H9 (cell line): ENCODE results near the gene NRXN3. TPM values are rescaled to one million over a fixed set of nuclear protein-coding genes. Genes with fewer than 3 reads are reported as not detected.

Experiments used
- DNase-seq: peaks from one replicate; pipeline ENCODE4 v3.0.0-alpha.2; 2017
- H2AFZ ChIP-seq: one replicate; pipeline ENCODE4 v1.6.1; 2013; ENCODE audit warnings: mild to moderate bottlenecking, low read length, control low read depth, moderate library complexity
- H2AK5ac ChIP-seq: 2 replicates; pipeline ENCODE4 v1.6.1; 2013; ENCODE audit warnings: low read length, control low read depth, mixed read lengths; ENCODE audit not compliant: insufficient read length
- H2BK120ac ChIP-seq: one replicate; pipeline ENCODE4 v1.6.1; 2013; ENCODE audit warnings: low read depth, mild to moderate bottlenecking, low read length, control low read depth, inconsistent platforms; ENCODE audit not compliant: poor library complexity, severe bottlenecking
- H2BK12ac ChIP-seq: 2 replicates; pipeline ENCODE4 v1.6.1; 2013; ENCODE audit warnings: low read length, control low read depth, mixed read lengths, low read depth; ENCODE audit not compliant: insufficient read length
- H2BK15ac ChIP-seq: 2 replicates; pipeline ENCODE4 v1.6.1; 2013; ENCODE audit warnings: low read depth, low read length, control low read depth
- H2BK20ac ChIP-seq: one replicate; pipeline ENCODE4 v1.6.1; 2013; ENCODE audit warnings: low read depth, mild to moderate bottlenecking, low read length, control low read depth, inconsistent platforms; ENCODE audit not compliant: poor library complexity, severe bottlenecking
- H2BK5ac ChIP-seq: 2 replicates; pipeline ENCODE4 v1.6.1; 2013; ENCODE audit warnings: low read length, control low read depth, mixed read lengths; ENCODE audit not compliant: insufficient read length
- H3K14ac ChIP-seq: 2 replicates; pipeline ENCODE4 v1.6.1; 2013; ENCODE audit warnings: low read length, control low read depth; ENCODE audit not compliant: insufficient read depth
- H3K18ac ChIP-seq: 2 replicates; pipeline ENCODE4 v1.6.1; 2013; ENCODE audit warnings: low read depth, mild to moderate bottlenecking, mixed read lengths, low read length, control low read depth; ENCODE audit not compliant: insufficient read length
- H3K23ac ChIP-seq: 2 replicates; pipeline ENCODE4 v1.6.1; 2013; ENCODE audit warnings: low read length, control low read depth, mixed read lengths, low read depth; ENCODE audit not compliant: insufficient read length
- H3K23me2 ChIP-seq: 2 replicates; pipeline ENCODE4 v1.6.1; 2013; ENCODE audit warnings: low read depth, mild to moderate bottlenecking, mixed read lengths, low read length, control low read depth; ENCODE audit not compliant: insufficient read length, poor library complexity, severe bottlenecking
- H3K27ac ChIP-seq: 2 replicates; pipeline ENCODE4 v1.5.1; 2013; ENCODE audit warnings: low read length, control low read depth, mixed read lengths, low read depth; ENCODE audit not compliant: insufficient read length
- H3K27me3 ChIP-seq: 2 replicates; pipeline ENCODE4 v1.6.1; 2013; ENCODE audit warnings: low read length, control low read depth, inconsistent platforms; ENCODE audit not compliant: insufficient read depth
- H3K4ac ChIP-seq: 2 replicates; pipeline ENCODE4 v1.6.1; 2013; ENCODE audit warnings: low read depth, mild to moderate bottlenecking, control low read depth, inconsistent platforms, low read length, moderate library complexity
- H3K4me1 ChIP-seq: 2 replicates; pipeline ENCODE4 v1.6.1; 2013; ENCODE audit warnings: low read length, control low read depth, inconsistent platforms; ENCODE audit not compliant: insufficient read depth
- H3K4me2 ChIP-seq: 2 replicates; pipeline ENCODE4 v1.6.1; 2013; ENCODE audit warnings: low read length, control low read depth, mixed read lengths; ENCODE audit not compliant: insufficient read length, insufficient read depth
- H3K56ac ChIP-seq: 2 replicates; pipeline ENCODE4 v1.6.1; 2013; ENCODE audit warnings: low read depth, mild to moderate bottlenecking, mixed read lengths, low read length, control low read depth; ENCODE audit not compliant: insufficient read length
- H3K79me1 ChIP-seq: 2 replicates; pipeline ENCODE4 v1.6.1; 2013; ENCODE audit warnings: low read depth, mild to moderate bottlenecking, moderate library complexity, low read length, control low read depth, inconsistent platforms; ENCODE audit not compliant: insufficient read depth, poor library complexity, severe bottlenecking
- H3K79me2 ChIP-seq: 2 replicates; pipeline ENCODE4 v1.6.1; 2013; ENCODE audit warnings: low read length, control low read depth, inconsistent platforms; ENCODE audit not compliant: insufficient read depth
- H3K9ac ChIP-seq: 2 replicates; pipeline ENCODE4 v1.6.1; 2013; ENCODE audit warnings: low read length, control low read depth, mixed read lengths; ENCODE audit not compliant: insufficient read length; ENCODE audit errors: extremely low read depth
- H3K9me3 ChIP-seq: one replicate; pipeline ENCODE4 v1.6.1; 2013; ENCODE audit warnings: low read depth, low read length, inconsistent platforms; ENCODE audit not compliant: control insufficient read depth
- H3T11ph ChIP-seq: one replicate; pipeline ENCODE4 v1.6.1; 2013; ENCODE audit warnings: mild to moderate bottlenecking, low read length, control low read depth, inconsistent platforms
- H4K20me1 ChIP-seq: one replicate; pipeline ENCODE4 v1.6.1; 2013; ENCODE audit not compliant: control insufficient read depth, insufficient read length, insufficient read depth
- H4K5ac ChIP-seq: 2 replicates; pipeline ENCODE4 v1.6.1; 2013; ENCODE audit warnings: low read depth, mild to moderate bottlenecking, mixed read lengths, low read length, control low read depth; ENCODE audit not compliant: insufficient read length
- H4K8ac ChIP-seq: replicated peaks from 2 replicates; pipeline ENCODE4 v1.6.1; 2013; ENCODE audit warnings: low read length, control low read depth, mixed read lengths, low read depth; ENCODE audit not compliant: insufficient read length
- H4K91ac ChIP-seq: 2 replicates; pipeline ENCODE4 v1.6.1; 2013; ENCODE audit warnings: low read depth, mild to moderate bottlenecking, moderate library complexity, mixed read lengths, low read length, control low read depth; ENCODE audit not compliant: insufficient read length
- H3K27ac Mint-ChIP-seq, 3 experiments: 2 replicates in 2 of 3; 3 replicates in 1 of 3; pipeline ENCODE4 v1.8.0; 2020 to 2021; ENCODE audit warnings: mixed read lengths in 3 of 3, mild to moderate bottlenecking in 1 of 3, moderate library complexity in 1 of 3
- H3K27me3 Mint-ChIP-seq: 2 replicates; pipeline ENCODE4 v1.8.0; 2021; ENCODE audit warnings: low read depth, mild to moderate bottlenecking, moderate library complexity, mixed read lengths
- H3K36me3 Mint-ChIP-seq, 3 experiments: 2 replicates in 2 of 3; 3 replicates in 1 of 3; pipeline ENCODE4 v1.8.0; 2020 to 2021; ENCODE audit warnings: low read depth in 3 of 3, mixed read lengths in 3 of 3; ENCODE audit not compliant: insufficient read depth in 1 of 3
- H3K4me1 Mint-ChIP-seq, 2 experiments: 2 replicates each; pipeline ENCODE4 v1.8.0; 2020; ENCODE audit warnings: mixed read lengths in 2 of 2
- H3K4me3 Mint-ChIP-seq, 2 experiments: 2 replicates in 1 of 2; 3 replicates in 1 of 2; pipeline ENCODE4 v1.8.0; 2020 to 2021; ENCODE audit warnings: mild to moderate bottlenecking in 2 of 2, mixed read lengths in 2 of 2, moderate library complexity in 1 of 2
- H3K9me3 Mint-ChIP-seq, 2 experiments: 2 replicates in 1 of 2; 3 replicates in 1 of 2; pipeline ENCODE4 v1.8.0; 2020; ENCODE audit warnings: mild to moderate bottlenecking in 2 of 2, mixed read lengths in 2 of 2, moderate library complexity in 1 of 2
- CTCF ChIP-seq: fragments of 200-600 bp; sonication (generic); conservative IDR thresholded peaks from 3 replicates; pipeline ENCODE4 v1.8.0; 2021; ENCODE audit warnings: antibody characterized with exemption, mild to moderate bottlenecking
- WGBS: extraction: QIAGEN DNeasy Blood & Tissue Kit; methylation state at CpG from one replicate; pipeline ENCODE4 v1.1.7; 2013; ENCODE audit warnings: missing lambda C conversion rate, low lambda C conversion rate, mixed read lengths; ENCODE audit not compliant: insufficient read length; ENCODE audit errors: extremely low coverage; 5-methylcytosine and 5-hydroxymethylcytosine counted together
- total RNA-seq: library from RNA; stranded (reverse); gene quantifications from 2 replicates; pipeline ENCODE4 v1.2.1, GENCODE V29; 2021

Gene NRXN3
- total RNA-seq, 1 experiment from 2014 or later, result 1.8 TPM

- WGBS, result no CpG with 5 or more reads among the region's 3 CpGs
- H4K91ac ChIP-seq, result no peak overlapping the region
- H3K23me2 ChIP-seq, result no peaks in the 10 kb centered on the region
- no peak overlapping the region for H2BK5ac ChIP-seq
- H4K8ac ChIP-seq, result no peak overlapping the region
- H3K27me3 ChIP-seq, result no peaks in the 10 kb centered on the region
- no peak overlapping the region for H3K9ac ChIP-seq
- peaks cover 8 to 15% of the 10 kb centered on the region in 2 experiments for H3K4me1 Mint-ChIP-seq
- H3K27ac Mint-ChIP-seq, result no peak overlapping the region
- H2BK15ac ChIP-seq, result no peak overlapping the region
- no peak overlapping the region for H2BK120ac ChIP-seq
- H3K4me1 ChIP-seq, result no peaks in the 10 kb centered on the region
- H3K9me3 ChIP-seq, result no peaks in the 10 kb centered on the region
- H3K56ac ChIP-seq, result no peak overlapping the region
- no peak overlapping the region for H3K18ac ChIP-seq
- no peaks in the 10 kb centered on the region for H4K20me1 ChIP-seq
- H3K9me3 Mint-ChIP-seq, result no peaks in the 10 kb centered on the region
- DNase-seq, result no peak
- H3T11ph ChIP-seq, result no peak overlapping the region
- no peak overlapping the region for H2AFZ ChIP-seq
- H3K27ac ChIP-seq, result no peak overlapping the region
- 0 out of 7 replicates have a peak, but pooled peaks cover 0 to 2% (median 0%) of the 10 kb centered on the region in 3 experiments for H3K36me3 Mint-ChIP-seq
- H3K79me1 ChIP-seq, result no peaks in the 10 kb centered on the region
- no peak overlapping the region for H4K5ac ChIP-seq
- no peaks in the 10 kb centered on the region for H3K79me2 ChIP-seq
- H3K23ac ChIP-seq, result no peak overlapping the region
- no peak overlapping the region for H3K14ac ChIP-seq
- H2BK20ac ChIP-seq, result no peak overlapping the region
- H3K4me3 Mint-ChIP-seq, result no peak overlapping the region
- no peaks in the 10 kb centered on the region for H3K27me3 Mint-ChIP-seq
- no peak overlapping the region for H2AK5ac ChIP-seq
- no peak overlapping the region for H2BK12ac ChIP-seq
- H3K4me2 ChIP-seq, result no peak overlapping the region
- TF ChIP-seq CTCF, result no peak
- H3K4ac ChIP-seq, result no peak overlapping the region
These were observed 1180.8 kb downstream of the NRXN3 start for GRCh38 chr14:79351011-79351410.
